Vagina (tissue), 2 donors: Measurements from ENCODE around the gene TSPAN9.

Experiments
- CTCF ChIP-seq, 3 experiments: fragments of 450-650 bp in 2 of 3; fragments of 200-600 bp in 1 of 3; sonication (generic) in 1 of 3; IDR thresholded peaks; one replicate each; pipeline ENCODE4 v1.5.1; 2017 to 2019; ENCODE audit warnings: antibody characterized with exemption in 3 of 3, mild to moderate bottlenecking in 2 of 3, moderate library complexity in 2 of 3
- POLR2AphosphoS5 ChIP-seq, 2 donors: sonication (generic); formaldehyde crosslinking; IDR thresholded peaks; one replicate each; pipeline ENCODE4 v1.9.0; 2017; ENCODE audit warnings: antibody characterized with exemption in 2 of 2, mild to moderate bottlenecking in 2 of 2, low read depth in 1 of 2; ENCODE audit not compliant: insufficient read depth in 1 of 2

DNA sequence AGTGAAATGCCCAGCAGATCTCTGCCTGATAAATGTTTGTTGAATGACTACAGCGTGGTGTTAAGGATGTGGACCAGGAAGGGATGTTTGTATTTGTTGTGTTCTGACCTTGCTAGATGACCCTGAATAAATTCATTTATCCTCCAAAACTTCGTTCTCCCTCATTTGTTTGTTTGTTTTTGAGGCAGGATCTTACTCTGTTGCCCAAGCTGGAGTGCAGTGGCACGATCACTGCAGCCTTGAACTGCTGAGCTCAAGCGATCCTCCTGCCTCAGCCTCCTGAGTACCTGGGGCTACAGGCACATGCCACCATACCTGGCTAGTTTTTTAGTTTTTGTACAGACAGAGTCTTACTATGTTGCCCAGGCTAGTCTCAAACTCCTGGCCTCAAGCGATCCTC lies 96.7 kb downstream of the TSPAN9 start:
- no peak for TF ChIP-seq POLR2AphosphoS5 (IDR thresholded peaks at IDR 0.05; ENCODE audit: insufficient read depth in 1 of 2, low read depth in 1 of 2)
- no peak for TF ChIP-seq CTCF (IDR thresholded peaks at IDR 0.05)
